NCI-H526 treated with DMSO at 0.1 percent for 48 hours (cell line): ENCODE data around the gene CC2D1A.

ENCODE experiments used
- DNase-seq: peaks from one replicate; lab custom pipeline; 2025; lab: John Stamatoyannopoulos, UW

CC2D1A gene

DNA sequence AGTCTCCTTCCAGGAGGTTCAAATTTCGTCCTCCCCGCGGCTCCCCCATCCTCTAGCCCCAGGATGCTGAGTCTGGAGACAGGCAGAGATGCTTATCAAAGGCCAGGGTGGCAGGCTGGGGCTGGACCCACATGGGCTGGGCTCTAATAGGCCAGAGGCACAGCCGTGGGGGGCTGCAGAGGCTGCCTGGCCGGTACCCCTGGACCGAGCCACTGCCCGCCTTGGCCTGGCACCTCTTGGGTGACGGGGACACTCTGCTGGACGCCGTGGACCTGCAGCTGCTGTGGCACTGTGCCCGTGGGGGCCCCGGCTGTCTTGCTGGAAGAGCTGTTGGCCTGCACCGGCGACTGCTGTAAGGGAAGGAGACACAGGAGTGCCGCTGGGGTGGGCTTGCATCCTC lies 74.3 kb downstream of the CC2D1A start:
- no peak for DNase-seq
